ENCODE measurements around the gene ATP1A3. TPM values are rescaled to one million over a fixed set of nuclear protein-coding genes. Genes with fewer than 3 reads are reported as not detected.

ATP1A3 gene
- total and polyA plus RNA-seq, 8 donors = 0.12 to 0.45 (median 0.29) TPM; not detected in 5

DNA sequence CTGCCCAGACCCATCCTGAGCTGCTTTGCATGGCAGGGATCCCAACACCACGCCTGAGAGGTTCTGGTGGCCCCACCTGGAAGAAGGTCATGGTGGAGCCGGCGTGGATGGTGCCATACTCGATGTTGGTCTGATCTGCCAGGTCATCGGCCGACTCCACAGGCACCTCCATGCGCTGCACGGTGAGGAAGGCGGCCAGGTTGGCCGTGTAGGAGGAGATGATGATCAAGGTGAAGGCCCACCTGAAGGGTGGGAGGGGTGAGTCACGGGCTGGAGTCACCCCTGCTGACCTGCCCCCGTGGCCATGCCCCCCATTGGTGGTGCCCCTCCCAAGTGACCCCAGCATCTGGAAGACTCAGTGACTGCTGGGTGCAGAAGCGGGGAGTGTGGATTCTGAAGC is 12.5 kb upstream of the ATP1A3 start:
- WGBS, 5 donors = 82 to 89% (median 88%) methylated on average over 6 to 13 of the region's 13 CpGs
- no peak for DNase-seq
- Histone ChIP-seq H3K4me3 (no peak overlapping the region), H3K4me1 (no peaks in the 10 kb centered on the region), H3K27me3 (peaks cover 0 to 32% (median 16%) of the 10 kb centered on the region in 3 donors), H3K27ac (no peak overlapping the region), H3K9me3 (no peaks in the 10 kb centered on the region), H3K36me3 (peaks cover 0 to 14% (median 7%) of the 10 kb centered on the region in 4 donors)
- intact Hi-C loops (cut with DNase I; ENCODE audit: low total_unique reads) = no loop called here
- TF ChIP-seq, protein P1, sequence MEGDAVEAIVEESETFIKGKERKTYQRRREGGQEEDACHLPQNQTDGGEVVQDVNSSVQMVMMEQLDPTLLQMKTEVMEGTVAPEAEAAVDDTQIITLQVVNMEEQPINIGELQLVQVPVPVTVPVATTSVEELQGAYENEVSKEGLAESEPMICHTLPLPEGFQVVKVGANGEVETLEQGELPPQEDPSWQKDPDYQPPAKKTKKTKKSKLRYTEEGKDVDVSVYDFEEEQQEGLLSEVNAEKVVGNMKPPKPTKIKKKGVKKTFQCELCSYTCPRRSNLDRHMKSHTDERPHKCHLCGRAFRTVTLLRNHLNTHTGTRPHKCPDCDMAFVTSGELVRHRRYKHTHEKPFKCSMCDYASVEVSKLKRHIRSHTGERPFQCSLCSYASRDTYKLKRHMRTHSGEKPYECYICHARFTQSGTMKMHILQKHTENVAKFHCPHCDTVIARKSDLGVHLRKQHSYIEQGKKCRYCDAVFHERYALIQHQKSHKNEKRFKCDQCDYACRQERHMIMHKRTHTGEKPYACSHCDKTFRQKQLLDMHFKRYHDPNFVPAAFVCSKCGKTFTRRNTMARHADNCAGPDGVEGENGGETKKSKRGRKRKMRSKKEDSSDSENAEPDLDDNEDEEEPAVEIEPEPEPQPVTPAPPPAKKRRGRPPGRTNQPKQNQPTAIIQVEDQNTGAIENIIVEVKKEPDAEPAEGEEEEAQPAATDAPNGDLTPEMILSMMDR (IDR thresholded peaks at IDR 0.05) = no peak
- no peak for TF ChIP-seq POLR2AphosphoS5 (IDR thresholded peaks at IDR 0.05)
- no peak for TF ChIP-seq POLR2A (IDR thresholded peaks at IDR 0.05)
- no peak for TF ChIP-seq EP300 (IDR thresholded peaks at IDR 0.05)

DNA sequence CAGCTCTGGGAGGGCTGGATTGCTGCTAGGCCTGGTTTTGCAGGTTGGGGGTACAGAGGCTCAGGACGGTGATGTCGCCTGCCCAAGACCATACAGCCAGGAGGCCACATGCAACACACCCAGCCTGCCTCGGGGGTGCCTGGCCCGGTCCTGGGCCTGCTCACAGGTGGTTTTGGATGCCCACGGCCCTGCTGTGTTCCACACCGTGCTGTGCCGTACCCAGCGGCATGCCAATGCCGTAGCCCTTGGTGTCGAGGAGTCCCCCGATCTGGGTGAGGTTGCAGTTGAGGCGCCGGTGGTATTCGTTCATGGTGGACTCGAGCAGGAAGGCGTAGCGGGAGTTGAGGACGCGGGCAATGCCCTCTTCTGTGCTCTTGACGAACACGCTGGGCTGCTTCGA is 11.5 kb upstream of the ATP1A3 start:
- intact Hi-C loops (cut with DNase I; ENCODE audit: low total_unique reads) = no loop called here
- no peak for DNase-seq
- WGBS, 5 donors = 87 to 95% (median 94%) methylated on average over 22 of the region's 22 CpGs

DNA sequence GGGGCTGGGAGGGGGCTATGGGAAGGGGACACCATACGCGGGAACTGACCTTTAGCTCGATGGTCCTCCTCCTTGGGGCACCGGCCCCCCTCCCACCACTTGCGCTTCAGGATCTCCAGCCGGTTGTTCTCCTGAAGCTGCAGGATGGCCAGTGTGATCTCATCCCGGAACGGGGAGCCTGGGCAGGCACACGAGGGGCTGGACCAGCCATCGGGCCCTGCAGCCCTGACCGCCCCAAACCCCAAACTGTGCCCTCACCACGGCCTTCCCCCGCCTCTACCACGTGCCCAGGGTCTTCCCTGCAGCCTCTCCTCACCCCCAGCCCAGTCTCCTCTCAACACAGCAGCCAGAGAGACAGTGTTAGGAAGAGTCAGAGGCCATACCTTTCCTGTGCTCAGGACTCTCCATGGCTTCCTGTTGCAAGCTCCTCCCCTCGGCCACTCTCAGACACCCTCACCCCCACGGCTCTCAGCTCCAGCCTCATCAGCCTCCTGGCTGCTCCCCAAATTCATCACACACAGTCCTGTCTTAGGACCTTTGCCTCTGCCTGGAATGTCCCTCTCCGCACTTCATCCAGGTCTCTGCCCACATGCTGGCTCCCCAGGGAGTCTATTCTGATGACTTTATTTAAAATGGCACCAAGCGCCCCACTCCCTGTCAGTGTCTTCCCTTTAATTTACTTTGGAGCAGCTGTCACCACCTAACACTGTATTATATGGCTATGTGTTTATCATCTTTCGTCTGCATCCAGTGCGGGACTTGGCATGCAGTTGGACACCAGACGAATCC is 9.7 kb upstream of the ATP1A3 start:
- H3K4me1 ChIP-seq = peaks cover under 1 to 4% (median 4%) of the 10 kb centered on the region in 4 donors
- DNase-seq = no peak
- TF ChIP-seq EP300 (IDR thresholded peaks at IDR 0.05) (no peak), POLR2AphosphoS5 (IDR thresholded peaks at IDR 0.05) (no peak)
- H3K27ac ChIP-seq = no peak overlapping the region
- 74 to 81% (median 76%) methylated on average over 18 to 21 of the region's 21 CpGs for WGBS, 5 donors
- intact Hi-C loops (cut with DNase I; ENCODE audit: low total_unique reads) = no loop called here
- H3K9me3 ChIP-seq = no peaks in the 10 kb centered on the region
- H3K4me3 ChIP-seq = no peak overlapping the region
- H3K27me3 ChIP-seq = peaks cover 4 to 61% (median 44%) of the 10 kb centered on the region in 3 donors
- peaks cover 0 to 14% (median 7%) of the 10 kb centered on the region in 4 donors for H3K36me3 ChIP-seq

More for the DNA sequence above, 11.5 kb upstream of the ATP1A3 start:
- H3K36me3 ChIP-seq = peaks cover 0 to 14% (median 7%) of the 10 kb centered on the region in 4 donors
- H3K27me3 ChIP-seq = peaks cover 0 to 43% (median 26%) of the 10 kb centered on the region in 3 donors
- no peak overlapping the region for H3K4me3 ChIP-seq
- H3K9me3 ChIP-seq = no peaks in the 10 kb centered on the region
- no peak overlapping the region for H3K27ac ChIP-seq
- H3K4me1 ChIP-seq = no peaks in the 10 kb centered on the region
- TF ChIP-seq, protein P1 (IDR thresholded peaks at IDR 0.05) = no peak
- TF ChIP-seq POLR2AphosphoS5 (IDR thresholded peaks at IDR 0.05) = no peak
- TF ChIP-seq EP300 (IDR thresholded peaks at IDR 0.05) = no peak
- no peak for TF ChIP-seq POLR2A (IDR thresholded peaks at IDR 0.05)

DNA sequence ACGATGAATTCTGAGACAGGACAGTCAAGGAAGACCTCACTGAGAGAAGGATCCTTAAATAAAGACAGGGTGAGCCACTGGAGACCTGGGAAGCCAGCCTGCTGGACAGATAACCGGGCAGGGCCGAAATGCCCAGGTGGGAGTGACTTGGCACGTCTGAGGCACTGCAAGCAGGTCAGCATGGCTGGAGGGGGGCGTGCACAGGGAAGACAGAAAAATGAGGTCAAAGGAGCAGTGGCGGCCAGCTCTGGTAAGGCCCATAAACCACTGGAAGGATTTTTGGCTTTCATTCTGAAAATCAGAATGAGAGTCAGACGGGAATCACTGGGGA is 5.8 kb upstream of the ATP1A3 start:
- Histone ChIP-seq H3K4me1 (peaks cover 10 to 23% (median 19%) of the 10 kb centered on the region in 4 donors), H3K9me3 (no peaks in the 10 kb centered on the region), H3K27ac (no peak overlapping the region), H3K4me3 (no peak overlapping the region), H3K36me3 (no peaks in the 10 kb centered on the region), H3K27me3 (peaks cover 4 to 89% (median 76%) of the 10 kb centered on the region in 3 donors)
- 70 to 81% (median 72%) methylated on average over 7 of the region's 7 CpGs for WGBS, 5 donors
- no peak for DNase-seq
- intact Hi-C loops (cut with DNase I; ENCODE audit: low total_unique reads) = no loop called here
- no peak for TF ChIP-seq EP300 (IDR thresholded peaks at IDR 0.05)
- TF ChIP-seq POLR2AphosphoS5 (IDR thresholded peaks at IDR 0.05) = no peak
- TF ChIP-seq, protein P1 (IDR thresholded peaks at IDR 0.05) = no peak
- no peak for TF ChIP-seq POLR2A (IDR thresholded peaks at IDR 0.05)

Measured in stomach (tissue), 9 donors.